HepG2 (cell line): Measurements from ENCODE around the gene DGCR8. TPM values are rescaled to one million over a fixed set of nuclear protein-coding genes. Genes with fewer than 3 reads are reported as not detected.

Experiments used
- ATAC-seq: fragments of 200-7000 bp; cut with Tn5 transposase; 3 replicates; pipeline ENCODE4 v1.9.1; 2020; ENCODE audit warnings: mild to moderate bottlenecking, moderate library complexity
- BruUV-seq: library from RNA; stranded (reverse); fragments of 400-500 nt; replicated peaks from 2 replicates; lab custom pipeline; 2021; lab: Mats Ljungman, UMichigan
- CTCF ChIA-PET: fragments of 300-600 bp; formaldehyde crosslinking; extraction: SDS; loops from one replicate; lab custom pipeline; 2021; ENCODE audit warnings: low total read pairs, inconsistent platforms, low intra/inter-chr PET ratio; lab: Yijun Ruan, JAX
- POLR2A ChIA-PET: fragments of 350-600 bp; sonication (Branson Sonifier 250); formaldehyde crosslinking; loops from one replicate; lab custom pipeline; 2020; ENCODE audit warnings: antibody characterized with exemption, inconsistent platforms; lab: Yijun Ruan, JAX
- DNase-seq: peaks from one replicate; pipeline ENCODE4 v3.0.0-alpha.2; 2015; ENCODE audit warnings: low spot score
- FAIRE-seq: peaks from 3 replicates; lab custom pipeline; 2011; peaks lifted over from hg19 to GRCh38; lab: Jason Lieb, UNC
- H2AFZ ChIP-seq: one replicate; pipeline ENCODE4 v1.6.1; 2011; ENCODE audit warnings: low read length, inconsistent platforms
- H3K27ac ChIP-seq: fragments of 300-600 bp; 3 replicates; pipeline ENCODE4 v1.8.0; 2011; ENCODE audit warnings: mixed run types, mild to moderate bottlenecking, mixed read lengths, low read length, inconsistent platforms; ENCODE audit not compliant: insufficient read depth; ENCODE audit errors: extremely low read length
- H3K27me3 ChIP-seq, 2 experiments: fragments of 200-600 bp in 1 of 2; 2 replicates in 1 of 2; 3 replicates in 1 of 2; pipeline versions ENCODE4 v1.6.0 to v1.8.0; 2011; ENCODE audit warnings: low read length in 2 of 2, mild to moderate bottlenecking in 2 of 2, moderate library complexity in 2 of 2, inconsistent platforms in 1 of 2; ENCODE audit not compliant: insufficient read depth in 2 of 2, control insufficient read depth in 1 of 2
- H3K36me3 ChIP-seq, 2 experiments: fragments of 200-600 bp in 1 of 2; replicated peaks in 1 of 2; 2 replicates in 1 of 2; 3 replicates in 1 of 2; pipeline versions ENCODE4 v1.5.1 to v1.8.0; 2011; ENCODE audit warnings: low read length in 2 of 2, inconsistent platforms in 1 of 2; ENCODE audit not compliant: insufficient read depth in 2 of 2, control insufficient read depth in 1 of 2
- H3K4me1 ChIP-seq: 2 replicates; pipeline ENCODE4 v1.5.1; 2012; ENCODE audit warnings: low read length, inconsistent platforms; ENCODE audit not compliant: insufficient read depth
- H3K4me2 ChIP-seq: 2 replicates; pipeline ENCODE4 v1.6.0; 2011; ENCODE audit warnings: low read depth, low read length, inconsistent platforms
- H3K4me3 ChIP-seq, 3 experiments: fragments of 200-600 bp in 1 of 3; sonication (generic), shearing (Covaris generic) in 1 of 3; replicated peaks in 1 of 3; 2 replicates each; pipeline ENCODE4 v1.5.1; 2011 to 2016; ENCODE audit warnings: low read length in 3 of 3, inconsistent platforms in 2 of 3, low read depth in 2 of 3, mild to moderate bottlenecking in 2 of 3, control low read depth in 1 of 3, mixed read lengths in 1 of 3; ENCODE audit not compliant: insufficient read depth in 1 of 3
- H3K79me2 ChIP-seq: one replicate; pipeline ENCODE4 v1.6.1; 2011; ENCODE audit warnings: low read length, inconsistent platforms; ENCODE audit not compliant: insufficient read depth
- H3K9ac ChIP-seq: 2 replicates; pipeline ENCODE4 v1.6.0; 2011; ENCODE audit warnings: mild to moderate bottlenecking, low read depth, low read length, inconsistent platforms; ENCODE audit not compliant: insufficient read depth
- H3K9me3 ChIP-seq: 2 replicates; pipeline ENCODE4 v1.5.1; 2012; ENCODE audit warnings: mild to moderate bottlenecking, low read length
- H4K20me1 ChIP-seq: 2 replicates; pipeline ENCODE4 v1.6.0; 2011; ENCODE audit warnings: inconsistent platforms, mild to moderate bottlenecking, low read length, moderate library complexity; ENCODE audit not compliant: insufficient read depth
- AKAP8 ChIP-seq: sonication (generic); formaldehyde crosslinking; IDR thresholded peaks from 2 replicates; pipeline ENCODE4 v1.5.1; 2020; ENCODE audit warnings: mild to moderate bottlenecking, missing genetic modification reagents
- MAX ChIP-seq: IDR thresholded peaks from 2 replicates; pipeline ENCODE4 v1.6.1; 2012; ENCODE audit warnings: inconsistent platforms
- ZNF317 ChIP-seq: sonication (generic); formaldehyde crosslinking; IDR thresholded peaks from 2 replicates; pipeline ENCODE4 v1.5.0; 2020; ENCODE audit warnings: mild to moderate bottlenecking, missing genetic modification reagents
- ZNF572 ChIP-seq: sonication (generic); formaldehyde crosslinking; IDR thresholded peaks from 2 replicates; pipeline ENCODE4 v1.5.1; 2020; ENCODE audit warnings: mild to moderate bottlenecking, missing genetic modification reagents
- ZNF687 ChIP-seq: sonication (generic); formaldehyde crosslinking; IDR thresholded peaks from 2 replicates; pipeline ENCODE4 v1.5.1; 2020; ENCODE audit warnings: mild to moderate bottlenecking, missing genetic modification reagents, moderate library complexity
- WGBS: methylation state at CpG from one replicate; pipeline ENCODE4 v1.1.6; 2017; ENCODE audit warnings: low lambda C conversion rate; 5-methylcytosine and 5-hydroxymethylcytosine counted together
- in situ Hi-C: cut with HindIII; loops from 2 replicates; pipeline ENCODE4 v1.10.0; 2017; ENCODE audit warnings: low pct_unique_long_range_greater_than_20kb; ENCODE audit not compliant: extremely low pct_ligation_motif_present
- intact Hi-C: fragments of 100-400 bp; cut with micrococcal nuclease; formaldehyde crosslinking; loops from one replicate; pipeline ENCODE4 v1.10.0; 2022; ENCODE audit not compliant: unreplicated experiment
- polyA plus RNA-seq, 8 experiments: library from polyadenylated mRNA; depleted of rRNA in 3 of 8; stranded (reverse) in 7 of 8; unstranded in 1 of 8; fragments of >200 nt; fragmentation: Illumina TruSeq in 4 of 8; extraction: Trizol in 4 of 8; gene quantifications; 2 replicates each; pipeline versions ENCODE4 v1.2.1 to v1.2.3, GENCODE V29; 2011 to 2016; ENCODE audit warnings: low read depth in 4 of 8, missing spikeins in 1 of 8, mixed read lengths in 1 of 8; ENCODE audit not compliant: insufficient read depth in 1 of 8
- total RNA-seq, 5 experiments: library from RNA; depleted of rRNA; stranded (reverse); fragments of >200 nt; fragmentation: Illumina TruSeq; extraction: Trizol; gene quantifications; 2 replicates each; pipeline ENCODE4 v1.2.3, GENCODE V29; 2016; ENCODE audit warnings: low read depth in 1 of 5

DGCR8 gene
- total and polyA plus RNA-seq, 2 of the 13 experiments (the other 11 are each of a cell fraction or from before 2014, with no cell fraction given), result 10.2 to 23.2 TPM

DNA sequence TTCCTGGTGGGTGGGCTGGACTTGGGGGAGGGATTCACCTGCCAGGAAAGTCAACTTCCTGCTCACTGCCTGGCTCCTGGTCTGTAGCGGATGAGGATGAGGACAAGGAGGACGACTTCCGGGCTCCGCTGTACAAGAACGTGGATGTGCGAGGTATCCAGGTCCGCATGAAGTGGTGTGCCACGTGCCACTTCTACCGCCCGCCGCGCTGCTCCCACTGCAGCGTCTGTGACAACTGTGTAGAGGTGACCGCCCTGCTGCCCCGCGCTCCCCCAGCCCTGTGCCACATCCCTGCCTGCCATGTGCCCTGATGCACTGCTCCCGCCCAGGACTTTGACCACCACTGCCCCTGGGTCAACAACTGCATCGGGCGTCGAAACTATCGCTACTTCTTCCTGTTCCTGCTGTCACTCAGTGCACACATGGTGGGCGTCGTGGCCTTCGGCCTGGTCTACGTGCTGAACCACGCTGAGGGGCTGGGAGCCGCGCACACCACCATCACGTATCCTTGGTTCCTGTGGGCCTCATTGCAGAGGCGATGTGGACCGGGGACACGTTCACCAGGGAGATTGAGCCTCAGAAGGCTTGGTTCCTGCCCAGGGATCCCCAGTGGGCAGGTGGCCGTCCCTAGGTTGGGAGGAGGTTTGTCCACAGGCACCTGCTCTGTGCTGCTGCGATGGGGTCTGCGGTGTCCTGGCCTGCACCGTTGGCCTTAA is 59.5 kb downstream of the DGCR8 start:
- in situ Hi-C loops, result no loop called here
- Histone ChIP-seq H2AFZ (no peak overlapping the region), H3K36me3 (peaks cover 1 to 5% of the 10 kb centered on the region in 2 experiments; a peak in 2 of 5 replicates), H4K20me1 (0 out of 2 replicates have a peak, but pooled peaks cover 6% of the 10 kb centered on the region), H3K9ac (no peak overlapping the region), H3K79me2 (peaks cover 7% of the 10 kb centered on the region), H3K4me1 (no peaks in the 10 kb centered on the region), H3K4me2 (no peak overlapping the region), H3K27me3 (no peaks in the 10 kb centered on the region), H3K9me3 (no peaks in the 10 kb centered on the region), H3K27ac (no peak overlapping the region), H3K4me3 (no peak overlapping the region)
- no peak for FAIRE-seq
- no peak for DNase-seq
- CTCF ChIA-PET, result no interaction called here
- intact Hi-C loops, result no loop called here
- POLR2A ChIA-PET, result no interaction called here
- TF ChIP-seq ZNF687 (peak; percentile 49), AKAP8 (CRISPR knock-in tag) (no peak), MAX (0 out of 2 replicates have a peak, but pooled peaks have one; percentile 26), ZNF317 (no peak), ZNF572 (CRISPR knock-in tag) (no peak)
- no peak for ATAC-seq
- 96% methylated on average over 28 of the region's 36 CpGs for WGBS
- BruUV-seq, result no TSS peak
